HepG2 (cell line): ENCODE results near the gene TMEM247. TPM values are rescaled to one million over a fixed set of nuclear protein-coding genes. Genes with fewer than 3 reads are reported as not detected.

ENCODE experiments used
- ATAC-seq: fragments of 200-7000 bp; cut with Tn5 transposase; 3 replicates; pipeline ENCODE4 v1.9.1; 2020; ENCODE audit warnings: mild to moderate bottlenecking, moderate library complexity
- BruUV-seq: library from RNA; stranded (reverse); fragments of 400-500 nt; replicated peaks from 2 replicates; lab custom pipeline; 2021; lab: Mats Ljungman, UMichigan
- CTCF ChIA-PET: fragments of 300-600 bp; formaldehyde crosslinking; extraction: SDS; loops from one replicate; lab custom pipeline; 2021; ENCODE audit warnings: low total read pairs, inconsistent platforms, low intra/inter-chr PET ratio; lab: Yijun Ruan, JAX
- POLR2A ChIA-PET: fragments of 350-600 bp; sonication (Branson Sonifier 250); formaldehyde crosslinking; loops from one replicate; lab custom pipeline; 2020; ENCODE audit warnings: antibody characterized with exemption, inconsistent platforms; lab: Yijun Ruan, JAX
- DNase-seq: peaks from one replicate; pipeline ENCODE4 v3.0.0-alpha.2; 2015; ENCODE audit warnings: low spot score
- FAIRE-seq: peaks from 3 replicates; lab custom pipeline; 2011; peaks lifted over from hg19 to GRCh38; lab: Jason Lieb, UNC
- H2AFZ ChIP-seq: one replicate; pipeline ENCODE4 v1.6.1; 2011; ENCODE audit warnings: low read length, inconsistent platforms
- H3K27ac ChIP-seq: fragments of 300-600 bp; 3 replicates; pipeline ENCODE4 v1.8.0; 2011; ENCODE audit warnings: mixed run types, mild to moderate bottlenecking, mixed read lengths, low read length, inconsistent platforms; ENCODE audit not compliant: insufficient read depth; ENCODE audit errors: extremely low read length
- H3K27me3 ChIP-seq, 2 experiments: fragments of 200-600 bp in 1 of 2; 2 replicates in 1 of 2; 3 replicates in 1 of 2; pipeline versions ENCODE4 v1.6.0 to v1.8.0; 2011; ENCODE audit warnings: low read length in 2 of 2, mild to moderate bottlenecking in 2 of 2, moderate library complexity in 2 of 2, inconsistent platforms in 1 of 2; ENCODE audit not compliant: insufficient read depth in 2 of 2, control insufficient read depth in 1 of 2
- H3K36me3 ChIP-seq, 2 experiments: fragments of 200-600 bp in 1 of 2; replicated peaks in 1 of 2; 2 replicates in 1 of 2; 3 replicates in 1 of 2; pipeline versions ENCODE4 v1.5.1 to v1.8.0; 2011; ENCODE audit warnings: low read length in 2 of 2, inconsistent platforms in 1 of 2; ENCODE audit not compliant: insufficient read depth in 2 of 2, control insufficient read depth in 1 of 2
- H3K4me1 ChIP-seq: 2 replicates; pipeline ENCODE4 v1.5.1; 2012; ENCODE audit warnings: low read length, inconsistent platforms; ENCODE audit not compliant: insufficient read depth
- H3K4me2 ChIP-seq: 2 replicates; pipeline ENCODE4 v1.6.0; 2011; ENCODE audit warnings: low read depth, low read length, inconsistent platforms
- H3K4me3 ChIP-seq, 3 experiments: fragments of 200-600 bp in 1 of 3; sonication (generic), shearing (Covaris generic) in 1 of 3; replicated peaks in 1 of 3; 2 replicates each; pipeline ENCODE4 v1.5.1; 2011 to 2016; ENCODE audit warnings: low read length in 3 of 3, inconsistent platforms in 2 of 3, low read depth in 2 of 3, mild to moderate bottlenecking in 2 of 3, control low read depth in 1 of 3, mixed read lengths in 1 of 3; ENCODE audit not compliant: insufficient read depth in 1 of 3
- H3K79me2 ChIP-seq: one replicate; pipeline ENCODE4 v1.6.1; 2011; ENCODE audit warnings: low read length, inconsistent platforms; ENCODE audit not compliant: insufficient read depth
- H3K9ac ChIP-seq: 2 replicates; pipeline ENCODE4 v1.6.0; 2011; ENCODE audit warnings: mild to moderate bottlenecking, low read depth, low read length, inconsistent platforms; ENCODE audit not compliant: insufficient read depth
- H3K9me3 ChIP-seq: 2 replicates; pipeline ENCODE4 v1.5.1; 2012; ENCODE audit warnings: mild to moderate bottlenecking, low read length
- H4K20me1 ChIP-seq: 2 replicates; pipeline ENCODE4 v1.6.0; 2011; ENCODE audit warnings: inconsistent platforms, mild to moderate bottlenecking, low read length, moderate library complexity; ENCODE audit not compliant: insufficient read depth
- BRF2 ChIP-seq: sonication (generic); formaldehyde crosslinking; IDR thresholded peaks from 2 replicates; pipeline ENCODE4 v1.8.1; 2022; ENCODE audit warnings: mild to moderate bottlenecking, missing genetic modification reagents
- DMTF1 ChIP-seq: sonication (generic); formaldehyde crosslinking; IDR thresholded peaks from 2 replicates; pipeline ENCODE4 v1.4.0; 2020; ENCODE audit warnings: mild to moderate bottlenecking, missing genetic modification reagents
- HNRNPK ChIP-seq: fragments of 200-400 bp; formaldehyde crosslinking; IDR thresholded peaks from 2 replicates; pipeline ENCODE4 v1.6.1; 2018; ENCODE audit warnings: low read length, low read depth, moderate library complexity, mild to moderate bottlenecking; ENCODE audit not compliant: poor library complexity, severe bottlenecking
- IRF1 ChIP-seq: sonication (generic); formaldehyde crosslinking; IDR thresholded peaks from 2 replicates; pipeline ENCODE4 v1.4.0; 2020; ENCODE audit warnings: low read depth, mild to moderate bottlenecking, missing genetic modification reagents
- SMC3 ChIP-seq: IDR thresholded peaks from 2 replicates; pipeline ENCODE4 v1.6.1; 2011; ENCODE audit warnings: low read length, improper control_type of control experiment
- TFDP1 ChIP-seq: IDR thresholded peaks from 2 replicates; pipeline ENCODE4 v1.6.1; 2016; ENCODE audit warnings: missing compliant biosample characterization, missing genetic modification reagents, borderline replicate concordance
- YY1 ChIP-seq: IDR thresholded peaks from 2 replicates; pipeline ENCODE4 v1.6.1; 2011; ENCODE audit warnings: low read length, low read depth, moderate library complexity, mild to moderate bottlenecking; ENCODE audit not compliant: insufficient read depth, insufficient replicate concordance
- ZNF136 ChIP-seq: sonication (generic); formaldehyde crosslinking; IDR thresholded peaks from 2 replicates; pipeline ENCODE4 v1.8.1; 2022; ENCODE audit warnings: low read depth, mild to moderate bottlenecking, moderate library complexity, missing genetic modification reagents
- ZNF281 ChIP-seq: sonication (generic); formaldehyde crosslinking; IDR thresholded peaks from 2 replicates; pipeline ENCODE4 v1.4.0; 2020; ENCODE audit warnings: missing genetic modification reagents, borderline replicate concordance
- ZNF33B ChIP-seq: sonication (generic); formaldehyde crosslinking; IDR thresholded peaks from 2 replicates; pipeline ENCODE4 v1.5.1; 2020; ENCODE audit warnings: mild to moderate bottlenecking, missing genetic modification reagents
- in situ Hi-C: cut with HindIII; loops from 2 replicates; pipeline ENCODE4 v1.10.0; 2017; ENCODE audit warnings: low pct_unique_long_range_greater_than_20kb; ENCODE audit not compliant: extremely low pct_ligation_motif_present
- intact Hi-C: fragments of 100-400 bp; cut with micrococcal nuclease; formaldehyde crosslinking; loops from one replicate; pipeline ENCODE4 v1.10.0; 2022; ENCODE audit not compliant: unreplicated experiment
- polyA plus RNA-seq, 8 experiments: library from polyadenylated mRNA; depleted of rRNA in 3 of 8; stranded (reverse) in 7 of 8; unstranded in 1 of 8; fragments of >200 nt; fragmentation: Illumina TruSeq in 4 of 8; extraction: Trizol in 4 of 8; gene quantifications; 2 replicates each; pipeline versions ENCODE4 v1.2.1 to v1.2.3, GENCODE V29; 2011 to 2016; ENCODE audit warnings: low read depth in 4 of 8, missing spikeins in 1 of 8, mixed read lengths in 1 of 8; ENCODE audit not compliant: insufficient read depth in 1 of 8
- total RNA-seq, 5 experiments: library from RNA; depleted of rRNA; stranded (reverse); fragments of >200 nt; fragmentation: Illumina TruSeq; extraction: Trizol; gene quantifications; 2 replicates each; pipeline ENCODE4 v1.2.3, GENCODE V29; 2016; ENCODE audit warnings: low read depth in 1 of 5

Gene TMEM247
- total and polyA plus RNA-seq, 2 of the 13 experiments (the other 11 are each of a cell fraction or from before 2014, with no cell fraction given), result not detected

GRCh38 chr2:46445556-46445955 is 33.8 kb upstream of the TMEM247 start:
- Histone ChIP-seq H3K9ac (no peak overlapping the region), H2AFZ (no peak overlapping the region), H4K20me1 (no peaks in the 10 kb centered on the region), H3K4me1 (peaks cover 38% of the 10 kb centered on the region), H3K4me2 (no peak overlapping the region), H3K27me3 (no peaks in the 10 kb centered on the region), H3K79me2 (no peaks in the 10 kb centered on the region), H3K9me3 (no peaks in the 10 kb centered on the region), H3K27ac (no peak overlapping the region), H3K36me3 (no peaks in the 10 kb centered on the region), H3K4me3 (no peak overlapping the region)
- intact Hi-C loops (no loop called here), in situ Hi-C loops (no loop called here)
- no TSS peak for BruUV-seq
- TF ChIP-seq ZNF281 (CRISPR knock-in tag) (no peak), ZNF33B (CRISPR knock-in tag) (no peak), SMC3 (no peak), YY1 (no peak), BRF2 (CRISPR knock-in tag) (no peak), DMTF1 (CRISPR knock-in tag) (no peak), IRF1 (CRISPR knock-in tag) (no peak), TFDP1 (CRISPR knock-in tag) (no peak), HNRNPK (no peak), ZNF136 (no peak)
- POLR2A ChIA-PET, result no interaction called here
- FAIRE-seq (no peak), DNase-seq (no peak), ATAC-seq (no peak)
- CTCF ChIA-PET, result no interaction called here
